RWPE2 (cell line): ENCODE results near the gene OVCH1.

ENCODE experiments used
- ATAC-seq: fragments of 200-7000 bp; cut with Tn5 transposase; 3 replicates; pipeline ENCODE4 v1.9.1; 2021; ENCODE audit warnings: low read depth
- DNase-seq: peaks from one replicate; pipeline ENCODE4 v3.0.0-alpha.2; 2020; ENCODE audit warnings: low spot score
- H3K27ac ChIP-seq: fragments of 450-650 bp; 2 replicates; pipeline ENCODE4 v1.5.1; 2017; ENCODE audit warnings: mild to moderate bottlenecking; ENCODE audit not compliant: poor library complexity, severe bottlenecking
- H3K27me3 ChIP-seq: fragments of 250-450 bp; sonication (Bioruptor Pico); 2 replicates; pipeline ENCODE4 v1.5.1; 2021; ENCODE audit warnings: mild to moderate bottlenecking, moderate library complexity; ENCODE audit not compliant: insufficient read depth, poor library complexity, severe bottlenecking
- H3K36me3 ChIP-seq: fragments of 250-450 bp; sonication (Bioruptor Pico); 2 replicates; pipeline ENCODE4 v1.5.1; 2020; ENCODE audit warnings: low read depth, mild to moderate bottlenecking, moderate library complexity
- H3K4me1 ChIP-seq: fragments of 250-450 bp; sonication (Bioruptor Pico); 2 replicates; pipeline ENCODE4 v1.5.1; 2021; ENCODE audit warnings: mild to moderate bottlenecking, moderate library complexity; ENCODE audit not compliant: insufficient read depth, poor library complexity, severe bottlenecking
- H3K4me3 ChIP-seq: fragments of 250-450 bp; sonication (Bioruptor Pico); 2 replicates; pipeline ENCODE4 v1.5.1; 2021; ENCODE audit warnings: mild to moderate bottlenecking, moderate library complexity; ENCODE audit not compliant: severe bottlenecking
- H3K9me3 ChIP-seq: fragments of 250-450 bp; sonication (Bioruptor Pico); 2 replicates; pipeline ENCODE4 v1.5.1; 2021; ENCODE audit warnings: mild to moderate bottlenecking, moderate library complexity; ENCODE audit not compliant: severe bottlenecking
- CTCF ChIP-seq: fragments of 450-650 bp; IDR thresholded peaks from one replicate; pipeline ENCODE4 v1.5.1; 2017; ENCODE audit warnings: mild to moderate bottlenecking, moderate library complexity; ENCODE audit not compliant: poor library complexity, severe bottlenecking

Gene OVCH1

GRCh38 chr12:29544428-29545101, 47.1 kb upstream of the OVCH1 start:
- DNase-seq, result no peak
- no peaks in the 10 kb centered on the region for H3K9me3 ChIP-seq
- no peak overlapping the region for H3K4me3 ChIP-seq
- no peak for ATAC-seq
- no peaks in the 10 kb centered on the region for H3K27me3 ChIP-seq
- TF ChIP-seq CTCF, result no peak
- H3K36me3 ChIP-seq, result no peaks in the 10 kb centered on the region
- no peaks in the 10 kb centered on the region for H3K4me1 ChIP-seq
- no peak overlapping the region for H3K27ac ChIP-seq

- TF ChIP-seq CTCF, result no peak
- H3K4me1 ChIP-seq, result no peaks in the 10 kb centered on the region
- ATAC-seq, result no peak
These were observed 45.5 kb upstream of the OVCH1 start for GRCh38 chr12:29543036-29543435.

GRCh38 chr12:29537298-29537697, 39.8 kb upstream of the OVCH1 start:
- Histone ChIP-seq H3K4me3 (no peak overlapping the region), H3K9me3 (no peaks in the 10 kb centered on the region), H3K27me3 (no peaks in the 10 kb centered on the region), H3K4me1 (no peaks in the 10 kb centered on the region), H3K36me3 (no peaks in the 10 kb centered on the region), H3K27ac (no peak overlapping the region)
- TF ChIP-seq CTCF, result no peak
- ATAC-seq, result peak; percentile 84
- no peak for DNase-seq

More at GRCh38 chr12:29543036-29543435, 45.5 kb upstream of the OVCH1 start:
- no peak for DNase-seq
- Histone ChIP-seq H3K4me3 (no peak overlapping the region), H3K9me3 (no peaks in the 10 kb centered on the region), H3K27ac (no peak overlapping the region), H3K27me3 (no peaks in the 10 kb centered on the region), H3K36me3 (no peaks in the 10 kb centered on the region)

GRCh38 chr12:29534935-29535334, 37.4 kb upstream of the OVCH1 start:
- TF ChIP-seq CTCF, result no peak
- Histone ChIP-seq H3K4me3 (no peak overlapping the region), H3K27me3 (no peaks in the 10 kb centered on the region), H3K4me1 (no peaks in the 10 kb centered on the region), H3K9me3 (no peaks in the 10 kb centered on the region), H3K36me3 (no peaks in the 10 kb centered on the region), H3K27ac (no peak overlapping the region)
- no peak for DNase-seq
- no peak for ATAC-seq

GRCh38 chr12:29533815-29534489, 36.5 kb upstream of the OVCH1 start:
- H3K4me1 ChIP-seq, result no peaks in the 10 kb centered on the region
- no peaks in the 10 kb centered on the region for H3K27me3 ChIP-seq
- H3K36me3 ChIP-seq, result no peaks in the 10 kb centered on the region
- ATAC-seq, result no peak
- H3K4me3 ChIP-seq, result no peak overlapping the region
- no peak overlapping the region for H3K27ac ChIP-seq
- no peak for TF ChIP-seq CTCF
- no peak for DNase-seq
- H3K9me3 ChIP-seq, result no peaks in the 10 kb centered on the region
